WTC11 (cell line): Measurements from ENCODE around the gene LDB2. TPM values are rescaled to one million over a fixed set of nuclear protein-coding genes. Genes with fewer than 3 reads are reported as not detected.

Experiments
- ATAC-seq: fragments of 200-7000 bp; cut with Tn5 transposase; 2 replicates; pipeline ENCODE4 v1.10.0; 2021; ENCODE audit warnings: mild to moderate bottlenecking, moderate library complexity
- CTCF ChIA-PET: fragments of 300-600 bp; sonication (Branson Sonifier 250); formaldehyde crosslinking; loops from one replicate; lab custom pipeline; 2021; ENCODE audit warnings: antibody characterized with exemption; lab: Charles Lee
- POLR2A ChIA-PET: fragments of 350-600 bp; sonication (Branson Sonifier 250); formaldehyde crosslinking; loops from one replicate; lab custom pipeline; 2021; ENCODE audit warnings: antibody characterized with exemption; lab: Charles Lee
- DNase-seq: peaks from one replicate; pipeline ENCODE4 v3.0.0; 2021; ENCODE audit warnings: low spot score
- H3K27ac Mint-ChIP-seq: 2 replicates; pipeline ENCODE4 v1.8.0; 2021; ENCODE audit warnings: mixed read lengths
- H3K27me3 Mint-ChIP-seq: 2 replicates; pipeline ENCODE4 v1.8.0; 2021; ENCODE audit warnings: low read depth, mild to moderate bottlenecking, moderate library complexity, mixed read lengths
- H3K36me3 Mint-ChIP-seq: 2 replicates; pipeline ENCODE4 v1.8.0; 2021; ENCODE audit warnings: mixed read lengths
- H3K4me1 Mint-ChIP-seq: 2 replicates; pipeline ENCODE4 v1.8.0; 2022; ENCODE audit warnings: mixed read lengths
- H3K4me3 Mint-ChIP-seq: 2 replicates; pipeline ENCODE4 v1.8.0; 2021; ENCODE audit warnings: mild to moderate bottlenecking, moderate library complexity, mixed read lengths
- H3K9me3 Mint-ChIP-seq: 2 replicates; pipeline ENCODE4 v1.8.0; 2021; ENCODE audit warnings: mixed read lengths
- GABPB1 ChIP-seq: sonication (generic); formaldehyde crosslinking; IDR thresholded peaks from 2 replicates; pipeline ENCODE4 v1.8.1; 2023; ENCODE audit warnings: mild to moderate bottlenecking, missing genetic modification reagents
- IRF2 ChIP-seq: sonication (generic); formaldehyde crosslinking; IDR thresholded peaks from 2 replicates; pipeline ENCODE4 v1.8.0; 2022; ENCODE audit warnings: low read depth, missing genetic modification reagents, borderline replicate concordance
- PRDM15 ChIP-seq: sonication (generic); formaldehyde crosslinking; IDR thresholded peaks from 2 replicates; pipeline ENCODE4 v1.8.0; 2022; ENCODE audit warnings: missing genetic modification reagents
- RORB ChIP-seq: fragments of 250-450 bp; sonication (Bioruptor Pico); IDR thresholded peaks from 2 replicates; pipeline ENCODE4 v1.9.0; 2021; ENCODE audit warnings: mild to moderate bottlenecking
- ZNF121 ChIP-seq: sonication (generic); formaldehyde crosslinking; IDR thresholded peaks from 2 replicates; pipeline ENCODE4 v1.8.0; 2023; ENCODE audit warnings: missing genetic modification reagents
- ZNF423 ChIP-seq: fragments of 250-450 bp; sonication (Bioruptor Pico); IDR thresholded peaks from 2 replicates; pipeline ENCODE4 v2.1.2; 2022; ENCODE audit warnings: mild to moderate bottlenecking, moderate library complexity
- total RNA-seq: library from RNA; stranded (reverse); gene quantifications from 3 replicates; pipeline ENCODE4 v1.2.3, GENCODE V29; 2021
- TF ChIP-seq, protein P1 (sequence below): sonication (generic); formaldehyde crosslinking; IDR thresholded peaks from 2 replicates; pipeline ENCODE4 v1.8.1; 2022; ENCODE audit warnings: low read depth, mild to moderate bottlenecking, moderate library complexity, missing genetic modification reagents, borderline replicate concordance
- TF ChIP-seq, protein P2 (sequence below): sonication (generic); formaldehyde crosslinking; IDR thresholded peaks from 2 replicates; pipeline ENCODE4 v1.8.1; 2023; ENCODE audit warnings: mild to moderate bottlenecking, missing genetic modification reagents, borderline replicate concordance
- TF ChIP-seq, protein P3 (sequence below): sonication (generic); formaldehyde crosslinking; IDR thresholded peaks from 2 replicates; pipeline ENCODE4 v1.8.1; 2022; ENCODE audit warnings: mild to moderate bottlenecking, moderate library complexity, missing genetic modification reagents
- TF ChIP-seq, protein P4 (sequence below): sonication (generic); formaldehyde crosslinking; IDR thresholded peaks from 2 replicates; pipeline ENCODE4 v1.8.1; 2023; ENCODE audit warnings: mild to moderate bottlenecking, missing genetic modification reagents, moderate library complexity

The LDB2 gene
- total RNA-seq, 1 experiment from 2014 or later, result 62.4 TPM

- TF ChIP-seq PRDM15, result no peak
- no peak for TF ChIP-seq RORB
- TF ChIP-seq IRF2 (CRISPR knock-in tag), result no peak
- TF ChIP-seq ZNF423 (CRISPR knock-in tag), result no peak
- TF ChIP-seq, protein P1, sequence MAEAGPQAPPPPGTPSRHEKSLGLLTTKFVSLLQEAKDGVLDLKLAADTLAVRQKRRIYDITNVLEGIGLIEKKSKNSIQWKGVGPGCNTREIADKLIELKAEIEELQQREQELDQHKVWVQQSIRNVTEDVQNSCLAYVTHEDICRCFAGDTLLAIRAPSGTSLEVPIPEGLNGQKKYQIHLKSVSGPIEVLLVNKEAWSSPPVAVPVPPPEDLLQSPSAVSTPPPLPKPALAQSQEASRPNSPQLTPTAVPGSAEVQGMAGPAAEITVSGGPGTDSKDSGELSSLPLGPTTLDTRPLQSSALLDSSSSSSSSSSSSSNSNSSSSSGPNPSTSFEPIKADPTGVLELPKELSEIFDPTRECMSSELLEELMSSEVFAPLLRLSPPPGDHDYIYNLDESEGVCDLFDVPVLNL (CRISPR knock-in tag), result no peak
- TF ChIP-seq, protein P2, sequence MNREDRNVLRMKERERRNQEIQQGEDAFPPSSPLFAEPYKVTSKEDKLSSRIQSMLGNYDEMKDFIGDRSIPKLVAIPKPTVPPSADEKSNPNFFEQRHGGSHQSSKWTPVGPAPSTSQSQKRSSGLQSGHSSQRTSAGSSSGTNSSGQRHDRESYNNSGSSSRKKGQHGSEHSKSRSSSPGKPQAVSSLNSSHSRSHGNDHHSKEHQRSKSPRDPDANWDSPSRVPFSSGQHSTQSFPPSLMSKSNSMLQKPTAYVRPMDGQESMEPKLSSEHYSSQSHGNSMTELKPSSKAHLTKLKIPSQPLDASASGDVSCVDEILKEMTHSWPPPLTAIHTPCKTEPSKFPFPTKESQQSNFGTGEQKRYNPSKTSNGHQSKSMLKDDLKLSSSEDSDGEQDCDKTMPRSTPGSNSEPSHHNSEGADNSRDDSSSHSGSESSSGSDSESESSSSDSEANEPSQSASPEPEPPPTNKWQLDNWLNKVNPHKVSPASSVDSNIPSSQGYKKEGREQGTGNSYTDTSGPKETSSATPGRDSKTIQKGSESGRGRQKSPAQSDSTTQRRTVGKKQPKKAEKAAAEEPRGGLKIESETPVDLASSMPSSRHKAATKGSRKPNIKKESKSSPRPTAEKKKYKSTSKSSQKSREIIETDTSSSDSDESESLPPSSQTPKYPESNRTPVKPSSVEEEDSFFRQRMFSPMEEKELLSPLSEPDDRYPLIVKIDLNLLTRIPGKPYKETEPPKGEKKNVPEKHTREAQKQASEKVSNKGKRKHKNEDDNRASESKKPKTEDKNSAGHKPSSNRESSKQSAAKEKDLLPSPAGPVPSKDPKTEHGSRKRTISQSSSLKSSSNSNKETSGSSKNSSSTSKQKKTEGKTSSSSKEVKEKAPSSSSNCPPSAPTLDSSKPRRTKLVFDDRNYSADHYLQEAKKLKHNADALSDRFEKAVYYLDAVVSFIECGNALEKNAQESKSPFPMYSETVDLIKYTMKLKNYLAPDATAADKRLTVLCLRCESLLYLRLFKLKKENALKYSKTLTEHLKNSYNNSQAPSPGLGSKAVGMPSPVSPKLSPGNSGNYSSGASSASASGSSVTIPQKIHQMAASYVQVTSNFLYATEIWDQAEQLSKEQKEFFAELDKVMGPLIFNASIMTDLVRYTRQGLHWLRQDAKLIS (CRISPR knock-in tag), result no peak
Measured at GRCh38 chr4:16830081-16830480, 68.4 kb downstream of the LDB2 start (continued).

GRCh38 chr4:16827794-16828724, 70.4 kb downstream of the LDB2 start:
- Mint-ChIP-seq H3K27me3 (no peaks in the 10 kb centered on the region), H3K27ac (peak overlapping the region; percentile 97), H3K4me3 (peak overlapping the region; percentile 5; the same call in 1 of the 2 replicates), H3K9me3 (0 out of 2 replicates have a peak, but pooled peaks cover 3% of the 10 kb centered on the region), H3K4me1 (peaks cover 76% of the 10 kb centered on the region), H3K36me3 (peaks cover 14% of the 10 kb centered on the region)
- ChIA-PET POLR2A (interaction anchor here (1.2 kb wide), 1 partner anchor 8 kb away, joined by 4 read pairs; no protein-coding TSS in a partner anchor), CTCF (interaction anchor here (1.0 to 1.3 kb wide), 5 partner anchors 8 to 132 kb away, joined by 3 to 5 read pairs (median 3); no protein-coding TSS in a partner anchor)
- ATAC-seq (peak; percentile 52), DNase-seq (no peak)
- TF ChIP-seq, protein P3, sequence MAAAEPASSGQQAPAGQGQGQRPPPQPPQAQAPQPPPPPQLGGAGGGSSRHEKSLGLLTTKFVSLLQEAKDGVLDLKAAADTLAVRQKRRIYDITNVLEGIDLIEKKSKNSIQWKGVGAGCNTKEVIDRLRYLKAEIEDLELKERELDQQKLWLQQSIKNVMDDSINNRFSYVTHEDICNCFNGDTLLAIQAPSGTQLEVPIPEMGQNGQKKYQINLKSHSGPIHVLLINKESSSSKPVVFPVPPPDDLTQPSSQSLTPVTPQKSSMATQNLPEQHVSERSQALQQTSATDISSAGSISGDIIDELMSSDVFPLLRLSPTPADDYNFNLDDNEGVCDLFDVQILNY (CRISPR knock-in tag), result no peak
- TF ChIP-seq GABPB1 (CRISPR knock-in tag) (no peak), ZNF121 (CRISPR knock-in tag) (peak; percentile 4; the same call in 1 of the 2 replicates), PRDM15 (peak; percentile 39; the same call in 1 of the 2 replicates)
- TF ChIP-seq, protein P4, sequence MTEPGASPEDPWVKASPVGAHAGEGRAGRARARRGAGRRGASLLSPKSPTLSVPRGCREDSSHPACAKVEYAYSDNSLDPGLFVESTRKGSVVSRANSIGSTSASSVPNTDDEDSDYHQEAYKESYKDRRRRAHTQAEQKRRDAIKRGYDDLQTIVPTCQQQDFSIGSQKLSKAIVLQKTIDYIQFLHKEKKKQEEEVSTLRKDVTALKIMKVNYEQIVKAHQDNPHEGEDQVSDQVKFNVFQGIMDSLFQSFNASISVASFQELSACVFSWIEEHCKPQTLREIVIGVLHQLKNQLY (CRISPR knock-in tag), result no peak
